ENCODE results near the gene CDKN2A.
"Not testable (repeated sequence)": the region's sequence is repeated elsewhere in the genome, so short reads cannot be mapped to it uniquely, and the experiment has no call there.

The CDKN2A gene

DNA sequence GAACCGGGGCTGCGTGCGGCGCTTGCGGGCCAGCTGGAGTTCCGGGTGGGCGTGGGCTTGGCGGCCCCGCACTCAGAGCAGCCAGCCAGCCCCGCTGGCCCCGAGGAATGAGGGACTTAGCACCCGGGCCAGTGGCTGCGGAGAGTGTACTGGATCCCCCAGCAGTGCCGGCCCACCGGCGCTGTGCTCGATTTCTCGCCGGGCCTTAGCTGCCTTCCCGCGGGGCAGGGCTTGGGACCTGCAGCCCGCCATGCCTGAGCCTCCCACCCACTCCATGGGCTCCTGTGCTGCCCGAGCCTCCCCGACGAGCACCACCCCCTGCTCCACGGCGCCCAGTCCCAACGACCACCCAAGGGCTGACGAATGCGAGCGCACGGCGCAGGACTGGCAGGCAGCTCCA is 34.9 kb downstream of the CDKN2A start:
- H3K4me3 ChIP-seq (ENCODE audit: insufficient read depth, low read depth, low read length, poor library complexity, severe bottlenecking); DNase-seq; H3K27ac ChIP-seq (ENCODE audit: insufficient read depth, low read length, poor library complexity, severe bottlenecking); H3K4me1 ChIP-seq (ENCODE audit: control insufficient read depth, insufficient read depth, low read length, poor library complexity, severe bottlenecking); H3K36me3 ChIP-seq (ENCODE audit: control insufficient read depth, insufficient read depth, low read length); H3K9me3 ChIP-seq (ENCODE audit: control insufficient read depth, low read length): not testable (repeated sequence)
- H3K27me3 ChIP-seq (replicated peaks; ENCODE audit: control insufficient read depth, insufficient read depth, low read length, poor library complexity, severe bottlenecking) = peaks cover 20% of the 10 kb centered on the region

- H3K27ac ChIP-seq (ENCODE audit: insufficient read depth, low read length, poor library complexity, severe bottlenecking) = no peak overlapping the region
- H3K27me3 ChIP-seq (replicated peaks; ENCODE audit: control insufficient read depth, insufficient read depth, low read length, poor library complexity, severe bottlenecking) = peaks cover 15% of the 10 kb centered on the region
- DNase-seq = no peak
- no peaks in the 10 kb centered on the region for H3K36me3 ChIP-seq (ENCODE audit: control insufficient read depth, insufficient read depth, low read length)
- H3K4me3 ChIP-seq (ENCODE audit: insufficient read depth, low read depth, low read length, poor library complexity, severe bottlenecking) = no peak overlapping the region
- H3K4me1 ChIP-seq (ENCODE audit: control insufficient read depth, insufficient read depth, low read length, poor library complexity, severe bottlenecking) = no peaks in the 10 kb centered on the region
- no peaks in the 10 kb centered on the region for H3K9me3 ChIP-seq (ENCODE audit: control insufficient read depth, low read length)
Observed at GRCh38 chr9:21958833-21959232, 35.4 kb downstream of the CDKN2A start.

DNA sequence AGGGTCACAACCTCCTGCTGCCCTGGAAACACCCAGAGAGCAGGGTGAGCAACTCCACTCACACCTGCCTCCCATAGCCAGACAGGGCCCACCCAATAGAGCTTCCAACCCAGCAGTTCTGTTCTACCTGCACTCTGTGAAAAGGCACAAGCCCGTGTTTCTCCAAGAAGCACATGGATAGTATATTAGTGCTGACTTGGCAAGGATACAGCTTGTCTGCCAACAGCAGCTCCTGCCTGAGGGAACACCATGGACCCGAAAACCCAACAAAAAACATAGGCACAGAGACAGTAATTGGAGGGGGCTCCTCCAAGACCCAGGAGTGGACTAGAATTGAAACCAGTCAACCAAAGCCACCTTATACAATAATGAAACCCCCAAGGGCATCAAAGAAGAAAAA is 48.6 kb downstream of the CDKN2A start:
- Histone ChIP-seq H3K27me3 (replicated peaks; ENCODE audit: control insufficient read depth, insufficient read depth, low read length, poor library complexity, severe bottlenecking) (no peaks in the 10 kb centered on the region), H3K27ac (ENCODE audit: insufficient read depth, low read length, poor library complexity, severe bottlenecking) (no peak overlapping the region), H3K4me3 (ENCODE audit: insufficient read depth, low read depth, low read length, poor library complexity, severe bottlenecking) (no peak overlapping the region), H3K4me1 (ENCODE audit: control insufficient read depth, insufficient read depth, low read length, poor library complexity, severe bottlenecking) (no peaks in the 10 kb centered on the region), H3K9me3 (ENCODE audit: control insufficient read depth, low read length) (no peaks in the 10 kb centered on the region), H3K36me3 (ENCODE audit: control insufficient read depth, insufficient read depth, low read length) (no peaks in the 10 kb centered on the region)
- DNase-seq = no peak

- no peaks in the 10 kb centered on the region for H3K36me3 ChIP-seq (ENCODE audit: control insufficient read depth, insufficient read depth, low read length)
- H3K4me3 ChIP-seq (ENCODE audit: insufficient read depth, low read depth, low read length, poor library complexity, severe bottlenecking) = no peak overlapping the region
- H3K4me1 ChIP-seq (ENCODE audit: control insufficient read depth, insufficient read depth, low read length, poor library complexity, severe bottlenecking) = no peaks in the 10 kb centered on the region
- H3K27ac ChIP-seq (ENCODE audit: insufficient read depth, low read length, poor library complexity, severe bottlenecking) = no peak overlapping the region
- no peaks in the 10 kb centered on the region for H3K27me3 ChIP-seq (replicated peaks; ENCODE audit: control insufficient read depth, insufficient read depth, low read length, poor library complexity, severe bottlenecking)
- DNase-seq = no peak
- no peaks in the 10 kb centered on the region for H3K9me3 ChIP-seq (ENCODE audit: control insufficient read depth, low read length)
Observed at GRCh38 chr9:21943464-21943863, 50.7 kb downstream of the CDKN2A start.

DNA sequence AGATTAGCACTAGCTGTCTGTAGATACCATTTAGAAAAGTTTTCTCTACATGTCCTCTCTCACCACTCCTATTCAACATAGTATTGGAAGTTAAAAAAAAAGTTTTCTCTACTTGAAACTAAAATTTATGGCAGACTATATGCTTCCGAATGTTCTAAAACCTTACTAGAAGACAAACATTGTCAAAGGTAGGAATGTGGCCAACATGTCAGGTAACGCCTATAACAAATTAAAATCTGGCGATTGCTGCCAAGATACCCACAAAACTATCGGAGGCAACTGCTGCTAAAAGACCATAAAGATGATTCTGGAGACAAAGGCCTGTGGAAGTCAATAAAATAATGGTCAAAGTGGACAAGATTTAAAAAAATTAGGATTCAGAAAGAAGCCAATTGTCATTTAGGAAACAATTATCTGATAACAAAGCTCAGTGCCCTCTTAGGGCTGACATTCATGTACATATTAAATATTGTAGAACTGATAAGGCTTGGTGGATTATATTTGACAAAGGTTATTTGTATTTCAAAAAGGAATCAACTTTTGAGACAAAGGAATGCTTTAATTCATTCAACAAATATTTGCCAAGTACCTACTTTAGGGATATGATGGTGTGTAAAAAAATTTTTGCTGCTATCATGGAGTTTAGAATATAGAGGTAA is 52.7 kb downstream of the CDKN2A start:
- no peaks in the 10 kb centered on the region for H3K9me3 ChIP-seq (ENCODE audit: control insufficient read depth, low read length)
- no peaks in the 10 kb centered on the region for H3K4me1 ChIP-seq (ENCODE audit: control insufficient read depth, insufficient read depth, low read length, poor library complexity, severe bottlenecking)
- H3K36me3 ChIP-seq (ENCODE audit: control insufficient read depth, insufficient read depth, low read length) = no peaks in the 10 kb centered on the region
- no peak overlapping the region for H3K4me3 ChIP-seq (ENCODE audit: insufficient read depth, low read depth, low read length, poor library complexity, severe bottlenecking)
- no peak overlapping the region for H3K27ac ChIP-seq (ENCODE audit: insufficient read depth, low read length, poor library complexity, severe bottlenecking)
- DNase-seq = no peak
- H3K27me3 ChIP-seq (replicated peaks; ENCODE audit: control insufficient read depth, insufficient read depth, low read length, poor library complexity, severe bottlenecking) = no peaks in the 10 kb centered on the region

DNA sequence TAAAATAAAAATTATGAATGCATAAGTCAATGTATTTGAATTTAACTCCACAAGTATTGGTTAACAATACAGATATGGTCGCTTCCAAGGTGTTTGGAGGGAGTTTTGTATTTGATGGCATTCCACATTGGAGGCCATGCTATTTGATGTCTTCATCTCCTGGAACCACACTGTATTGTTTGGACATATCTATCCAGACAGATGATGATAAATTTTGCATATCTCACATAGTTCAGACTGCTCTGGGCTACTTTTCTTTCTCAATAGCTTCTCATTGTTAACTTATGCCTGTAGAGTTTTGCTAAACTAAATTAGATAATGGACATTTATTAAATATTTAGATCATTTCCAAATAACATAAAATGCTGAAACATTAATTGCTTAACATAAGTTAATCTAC is 58.0 kb downstream of the CDKN2A start:
- Histone ChIP-seq H3K9me3 (ENCODE audit: control insufficient read depth, low read length) (no peaks in the 10 kb centered on the region), H3K4me1 (ENCODE audit: control insufficient read depth, insufficient read depth, low read length, poor library complexity, severe bottlenecking) (no peaks in the 10 kb centered on the region), H3K27me3 (replicated peaks; ENCODE audit: control insufficient read depth, insufficient read depth, low read length, poor library complexity, severe bottlenecking) (no peaks in the 10 kb centered on the region), H3K36me3 (ENCODE audit: control insufficient read depth, insufficient read depth, low read length) (no peaks in the 10 kb centered on the region), H3K27ac (ENCODE audit: insufficient read depth, low read length, poor library complexity, severe bottlenecking) (no peak overlapping the region), H3K4me3 (ENCODE audit: insufficient read depth, low read depth, low read length, poor library complexity, severe bottlenecking) (no peak overlapping the region)
- DNase-seq = no peak

DNA sequence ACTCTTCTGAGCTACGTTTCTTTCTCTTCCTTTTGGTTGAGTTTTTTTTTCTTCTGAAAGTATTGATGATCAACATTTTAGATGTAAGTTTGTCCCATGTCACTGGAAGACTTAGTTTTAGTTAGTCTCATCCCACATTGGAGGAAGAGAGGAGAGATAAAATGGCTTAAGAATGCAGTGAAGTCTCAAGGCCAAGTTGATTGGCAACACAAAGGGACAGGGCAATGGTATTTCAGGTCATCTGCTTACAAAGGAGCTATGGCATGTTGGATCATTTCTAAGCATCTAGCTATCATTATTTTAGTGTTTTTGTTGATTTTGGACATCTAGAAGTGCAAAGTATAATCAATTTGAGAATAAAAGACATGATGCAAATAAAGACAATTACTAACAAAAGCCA is 58.6 kb downstream of the CDKN2A start:
- Histone ChIP-seq H3K27me3 (replicated peaks; ENCODE audit: control insufficient read depth, insufficient read depth, low read length, poor library complexity, severe bottlenecking) (no peaks in the 10 kb centered on the region), H3K4me1 (ENCODE audit: control insufficient read depth, insufficient read depth, low read length, poor library complexity, severe bottlenecking) (no peaks in the 10 kb centered on the region), H3K27ac (ENCODE audit: insufficient read depth, low read length, poor library complexity, severe bottlenecking) (no peak overlapping the region), H3K4me3 (ENCODE audit: insufficient read depth, low read depth, low read length, poor library complexity, severe bottlenecking) (no peak overlapping the region), H3K36me3 (ENCODE audit: control insufficient read depth, insufficient read depth, low read length) (no peaks in the 10 kb centered on the region), H3K9me3 (ENCODE audit: control insufficient read depth, low read length) (no peaks in the 10 kb centered on the region)
- DNase-seq = no peak

GRCh38 chr9:21933865-21934264 is 60.3 kb downstream of the CDKN2A start:
- Histone ChIP-seq H3K27me3 (replicated peaks; ENCODE audit: control insufficient read depth, insufficient read depth, low read length, poor library complexity, severe bottlenecking) (no peaks in the 10 kb centered on the region), H3K4me1 (ENCODE audit: control insufficient read depth, insufficient read depth, low read length, poor library complexity, severe bottlenecking) (no peaks in the 10 kb centered on the region), H3K27ac (ENCODE audit: insufficient read depth, low read length, poor library complexity, severe bottlenecking) (no peak overlapping the region), H3K4me3 (ENCODE audit: insufficient read depth, low read depth, low read length, poor library complexity, severe bottlenecking) (no peak overlapping the region), H3K36me3 (ENCODE audit: control insufficient read depth, insufficient read depth, low read length) (no peaks in the 10 kb centered on the region), H3K9me3 (ENCODE audit: control insufficient read depth, low read length) (no peaks in the 10 kb centered on the region)
- DNase-seq = no peak

DNA sequence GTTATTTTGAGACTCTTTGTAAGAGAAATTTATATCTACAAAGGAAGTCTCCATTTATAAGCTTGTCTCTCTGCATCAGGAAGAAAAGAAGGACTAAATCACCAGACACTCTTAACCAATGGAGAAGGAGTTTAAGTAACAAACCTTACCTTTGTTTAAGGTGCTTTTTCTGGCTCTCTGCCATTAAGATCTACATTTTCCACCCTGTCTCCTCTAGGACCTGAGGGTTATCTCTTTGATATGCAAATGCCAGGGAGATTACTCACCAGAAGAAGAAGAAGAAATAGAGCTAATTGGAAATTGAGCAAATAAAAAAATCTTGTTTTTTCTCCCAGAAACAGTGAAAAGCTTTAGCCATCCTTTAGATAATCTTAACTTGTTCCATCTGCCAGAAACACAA is 60.9 kb downstream of the CDKN2A start:
- no peak for DNase-seq
- Histone ChIP-seq H3K9me3 (ENCODE audit: control insufficient read depth, low read length) (no peaks in the 10 kb centered on the region), H3K36me3 (ENCODE audit: control insufficient read depth, insufficient read depth, low read length) (no peaks in the 10 kb centered on the region)

DNA sequence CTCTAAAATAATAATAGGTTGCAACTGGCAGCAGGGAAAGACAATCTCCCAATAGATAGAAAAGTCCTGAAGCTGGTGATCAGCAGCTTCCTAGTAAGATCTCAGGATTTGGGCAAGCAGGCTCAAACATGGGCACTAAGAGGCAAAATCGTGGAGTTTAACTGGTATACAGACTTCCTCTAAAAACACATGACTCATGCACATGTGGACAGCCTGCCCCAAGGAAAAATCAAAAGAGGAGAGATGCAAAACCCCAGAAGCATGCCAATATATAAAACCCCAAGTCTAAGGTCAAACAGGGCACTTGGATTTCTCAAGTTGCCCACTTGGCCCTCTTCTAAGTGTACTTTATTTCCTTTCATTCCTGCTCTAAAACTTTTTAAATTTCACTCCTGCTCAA is 62.8 kb downstream of the CDKN2A start:
- no peak overlapping the region for H3K4me3 ChIP-seq (ENCODE audit: insufficient read depth, low read depth, low read length, poor library complexity, severe bottlenecking)
- H3K27me3 ChIP-seq (replicated peaks; ENCODE audit: control insufficient read depth, insufficient read depth, low read length, poor library complexity, severe bottlenecking) = no peaks in the 10 kb centered on the region
- H3K36me3 ChIP-seq (ENCODE audit: control insufficient read depth, insufficient read depth, low read length) = no peaks in the 10 kb centered on the region
- DNase-seq = no peak
- no peaks in the 10 kb centered on the region for H3K9me3 ChIP-seq (ENCODE audit: control insufficient read depth, low read length)
- H3K4me1 ChIP-seq (ENCODE audit: control insufficient read depth, insufficient read depth, low read length, poor library complexity, severe bottlenecking) = no peaks in the 10 kb centered on the region
- no peak overlapping the region for H3K27ac ChIP-seq (ENCODE audit: insufficient read depth, low read length, poor library complexity, severe bottlenecking)

More for the DNA sequence above, 60.9 kb downstream of the CDKN2A start:
- no peaks in the 10 kb centered on the region for H3K4me1 ChIP-seq (ENCODE audit: control insufficient read depth, insufficient read depth, low read length, poor library complexity, severe bottlenecking)
- no peak overlapping the region for H3K27ac ChIP-seq (ENCODE audit: insufficient read depth, low read length, poor library complexity, severe bottlenecking)
- no peaks in the 10 kb centered on the region for H3K27me3 ChIP-seq (replicated peaks; ENCODE audit: control insufficient read depth, insufficient read depth, low read length, poor library complexity, severe bottlenecking)
- H3K4me3 ChIP-seq (ENCODE audit: insufficient read depth, low read depth, low read length, poor library complexity, severe bottlenecking) = no peak overlapping the region

Data from effector memory CD4-positive, alpha-beta T cell (primary cell).